ENCODE measurements around the gene GRID1. TPM values are rescaled to one million over a fixed set of nuclear protein-coding genes. Genes with fewer than 3 reads are reported as not detected.

Gene GRID1
- total RNA-seq, 1 experiment from 2014 or later = not detected

GRCh38 chr10:85826377-85826776 lies 540.2 kb downstream of the GRID1 start:
- no peak for DNase-seq (ENCODE audit: low read depth)

GRCh38 chr10:85811405-85811804 lies 555.2 kb downstream of the GRID1 start:
- no peak for DNase-seq (ENCODE audit: low read depth)

- no peak for DNase-seq (ENCODE audit: low read depth)
Measured at GRCh38 chr10:85810674-85811073, 555.9 kb downstream of the GRID1 start.

- no peak for DNase-seq (ENCODE audit: low read depth)
Measured at GRCh38 chr10:85795460-85795859, 571.1 kb downstream of the GRID1 start.

- no peak for DNase-seq (ENCODE audit: low read depth)
Measured at GRCh38 chr10:85794553-85794952, 572.0 kb downstream of the GRID1 start.

- no peak for DNase-seq (ENCODE audit: low read depth)
Measured at GRCh38 chr10:85792533-85792858, 574.1 kb downstream of the GRID1 start.

- DNase-seq (ENCODE audit: low read depth) = no peak
Measured at GRCh38 chr10:85791818-85792532, 574.6 kb downstream of the GRID1 start.

- DNase-seq (ENCODE audit: low read depth) = no peak
Measured at GRCh38 chr10:85789982-85790789, 576.4 kb downstream of the GRID1 start.

- no peak for DNase-seq (ENCODE audit: low read depth)
Measured at GRCh38 chr10:85789125-85789524, 577.5 kb downstream of the GRID1 start.

GRCh38 chr10:85788570-85788969 lies 578.0 kb downstream of the GRID1 start:
- DNase-seq (ENCODE audit: low read depth) = no peak

- no peak for DNase-seq (ENCODE audit: low read depth)
Measured at GRCh38 chr10:85787881-85788280, 578.7 kb downstream of the GRID1 start.

- no peak for DNase-seq (ENCODE audit: low read depth)
Measured at GRCh38 chr10:85787393-85787792, 579.2 kb downstream of the GRID1 start.

GRCh38 chr10:85786401-85786899 lies 580.1 kb downstream of the GRID1 start:
- no peak for DNase-seq (ENCODE audit: low read depth)

GRCh38 chr10:85784792-85785191 lies 581.8 kb downstream of the GRID1 start:
- DNase-seq (ENCODE audit: low read depth) = no peak

- no peak for DNase-seq (ENCODE audit: low read depth)
Measured at GRCh38 chr10:85781404-85781803, 585.2 kb downstream of the GRID1 start.

- DNase-seq (ENCODE audit: low read depth) = no peak
Measured at GRCh38 chr10:85778074-85778473, 588.5 kb downstream of the GRID1 start.

GRCh38 chr10:85767891-85768290 lies 598.7 kb downstream of the GRID1 start:
- no peak for DNase-seq (ENCODE audit: low read depth)

- no peak for DNase-seq (ENCODE audit: low read depth)
Measured at GRCh38 chr10:85764108-85764507, 602.5 kb downstream of the GRID1 start.

GRCh38 chr10:85761906-85762445 lies 604.6 kb downstream of the GRID1 start:
- DNase-seq (ENCODE audit: low read depth) = no peak

- peak; percentile 4 for DNase-seq (ENCODE audit: low read depth)
Measured at GRCh38 chr10:85741626-85742300, 624.8 kb downstream of the GRID1 start.

- DNase-seq (ENCODE audit: low read depth) = no peak
Measured at GRCh38 chr10:85735997-85736396, 630.6 kb downstream of the GRID1 start.

- no peak for DNase-seq (ENCODE audit: low read depth)
Measured at GRCh38 chr10:85734791-85735190, 631.8 kb downstream of the GRID1 start.

All from M059J (cell line).